ENCODE data around the gene EFCAB6.

- TF ChIP-seq, protein P1, sequence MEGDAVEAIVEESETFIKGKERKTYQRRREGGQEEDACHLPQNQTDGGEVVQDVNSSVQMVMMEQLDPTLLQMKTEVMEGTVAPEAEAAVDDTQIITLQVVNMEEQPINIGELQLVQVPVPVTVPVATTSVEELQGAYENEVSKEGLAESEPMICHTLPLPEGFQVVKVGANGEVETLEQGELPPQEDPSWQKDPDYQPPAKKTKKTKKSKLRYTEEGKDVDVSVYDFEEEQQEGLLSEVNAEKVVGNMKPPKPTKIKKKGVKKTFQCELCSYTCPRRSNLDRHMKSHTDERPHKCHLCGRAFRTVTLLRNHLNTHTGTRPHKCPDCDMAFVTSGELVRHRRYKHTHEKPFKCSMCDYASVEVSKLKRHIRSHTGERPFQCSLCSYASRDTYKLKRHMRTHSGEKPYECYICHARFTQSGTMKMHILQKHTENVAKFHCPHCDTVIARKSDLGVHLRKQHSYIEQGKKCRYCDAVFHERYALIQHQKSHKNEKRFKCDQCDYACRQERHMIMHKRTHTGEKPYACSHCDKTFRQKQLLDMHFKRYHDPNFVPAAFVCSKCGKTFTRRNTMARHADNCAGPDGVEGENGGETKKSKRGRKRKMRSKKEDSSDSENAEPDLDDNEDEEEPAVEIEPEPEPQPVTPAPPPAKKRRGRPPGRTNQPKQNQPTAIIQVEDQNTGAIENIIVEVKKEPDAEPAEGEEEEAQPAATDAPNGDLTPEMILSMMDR (IDR thresholded peaks at IDR 0.05) = no peak
- no peak for TF ChIP-seq POLR2A (IDR thresholded peaks at IDR 0.05)
These were observed 71.4 kb downstream of the EFCAB6 start for GRCh38 chr22:43740587-43741270.

Data from gastroesophageal sphincter (tissue), 3 donors.